HepG2 (cell line): Measurements from ENCODE around the gene RIPOR3. TPM values are rescaled to one million over a fixed set of nuclear protein-coding genes. Genes with fewer than 3 reads are reported as not detected.

Source experiments
- ARHGAP35 ChIP-seq: sonication (generic); formaldehyde crosslinking; IDR thresholded peaks from 2 replicates; pipeline ENCODE4 v1.9.0; 2022; ENCODE audit warnings: mild to moderate bottlenecking, inconsistent platforms, moderate library complexity, missing genetic modification reagents, borderline replicate concordance
- FUBP1 ChIP-seq: sonication (generic); formaldehyde crosslinking; IDR thresholded peaks from 2 replicates; pipeline ENCODE4 v1.5.1; 2020; ENCODE audit warnings: missing genetic modification reagents, mild to moderate bottlenecking, borderline replicate concordance
- HDAC2 ChIP-seq: sonication (generic); formaldehyde crosslinking; IDR thresholded peaks from 2 replicates; pipeline ENCODE4 v1.4.0; 2020; ENCODE audit warnings: missing genetic modification reagents
- HOMEZ ChIP-seq: IDR thresholded peaks from 2 replicates; pipeline ENCODE4 v1.6.1; 2016; ENCODE audit warnings: low read depth
- HOXA5 ChIP-seq: sonication (generic); formaldehyde crosslinking; IDR thresholded peaks from 2 replicates; pipeline ENCODE4 v1.4.0; 2020; ENCODE audit warnings: missing genetic modification reagents
- NFYC ChIP-seq: IDR thresholded peaks from 2 replicates; pipeline ENCODE4 v1.6.1; 2016; ENCODE audit warnings: missing genetic modification reagents, missing compliant biosample characterization
- RBM22 ChIP-seq: fragments of 200-400 bp; formaldehyde crosslinking; optimal IDR thresholded peaks from 2 replicates; pipeline ENCODE3; 2017; ENCODE audit warnings: mild to moderate bottlenecking, low read length, moderate library complexity
- RNF219 ChIP-seq: sonication (generic); formaldehyde crosslinking; IDR thresholded peaks from 2 replicates; pipeline ENCODE4 v1.5.0; 2020; ENCODE audit warnings: mild to moderate bottlenecking, missing genetic modification reagents
- RXRB ChIP-seq: IDR thresholded peaks from 2 replicates; pipeline ENCODE4 v1.6.1; 2016; ENCODE audit warnings: borderline replicate concordance, missing genetic modification reagents, missing compliant biosample characterization
- ZBTB44 ChIP-seq: sonication (generic); formaldehyde crosslinking; IDR thresholded peaks from 2 replicates; pipeline ENCODE4 v1.4.0; 2020; ENCODE audit warnings: missing genetic modification reagents
- ZNF121 ChIP-seq: sonication (generic); formaldehyde crosslinking; IDR thresholded peaks from 2 replicates; pipeline ENCODE4 v1.5.0; 2020; ENCODE audit warnings: mild to moderate bottlenecking, missing genetic modification reagents
- ZNF281 ChIP-seq: sonication (generic); formaldehyde crosslinking; IDR thresholded peaks from 2 replicates; pipeline ENCODE4 v1.4.0; 2020; ENCODE audit warnings: missing genetic modification reagents, borderline replicate concordance
- ZNF30 ChIP-seq: sonication (generic); formaldehyde crosslinking; IDR thresholded peaks from 2 replicates; pipeline ENCODE4 v1.5.0; 2020; ENCODE audit warnings: mild to moderate bottlenecking, missing genetic modification reagents
- ZNF605 ChIP-seq: sonication (generic); formaldehyde crosslinking; IDR thresholded peaks from 2 replicates; pipeline ENCODE4 v1.8.0; 2022; ENCODE audit warnings: mild to moderate bottlenecking, missing genetic modification reagents
- ZNF703 ChIP-seq: sonication (generic); formaldehyde crosslinking; IDR thresholded peaks from 2 replicates; pipeline ENCODE4 v1.5.1; 2020; ENCODE audit warnings: missing genetic modification reagents, mild to moderate bottlenecking, moderate library complexity, borderline replicate concordance
- ZNF761 ChIP-seq: sonication (generic); formaldehyde crosslinking; conservative IDR thresholded peaks from 2 replicates; pipeline ENCODE4 v1.4.0; 2020; ENCODE audit warnings: mild to moderate bottlenecking, missing genetic modification reagents
- ZNF839 ChIP-seq: sonication (generic); formaldehyde crosslinking; IDR thresholded peaks from 2 replicates; pipeline ENCODE4 v1.4.0; 2020; ENCODE audit warnings: missing genetic modification reagents, mild to moderate bottlenecking, borderline replicate concordance
- ZSCAN31 ChIP-seq: sonication (generic); formaldehyde crosslinking; IDR thresholded peaks from 2 replicates; pipeline ENCODE4 v1.5.0; 2020; ENCODE audit warnings: low read depth, mild to moderate bottlenecking, missing genetic modification reagents
- polyA plus RNA-seq, 8 experiments: library from polyadenylated mRNA; depleted of rRNA in 3 of 8; stranded (reverse) in 7 of 8; unstranded in 1 of 8; fragments of >200 nt; fragmentation: Illumina TruSeq in 4 of 8; extraction: Trizol in 4 of 8; gene quantifications; 2 replicates each; pipeline versions ENCODE4 v1.2.1 to v1.2.3, GENCODE V29; 2011 to 2016; ENCODE audit warnings: low read depth in 4 of 8, missing spikeins in 1 of 8, mixed read lengths in 1 of 8; ENCODE audit not compliant: insufficient read depth in 1 of 8
- total RNA-seq, 5 experiments: library from RNA; depleted of rRNA; stranded (reverse); fragments of >200 nt; fragmentation: Illumina TruSeq; extraction: Trizol; gene quantifications; 2 replicates each; pipeline ENCODE4 v1.2.3, GENCODE V29; 2016; ENCODE audit warnings: low read depth in 1 of 5

The RIPOR3 gene
- total and polyA plus RNA-seq, 2 of the 13 experiments (the other 11 are each of a cell fraction or from before 2014, with no cell fraction given), result 0.18 TPM; not detected in 1

- no peak for TF ChIP-seq ZNF839 (CRISPR knock-in tag)
- TF ChIP-seq HOMEZ, result 0 out of 2 replicates have a peak, but pooled peaks have one; percentile 19
- TF ChIP-seq ZNF605 (CRISPR knock-in tag), result no peak
- no peak for TF ChIP-seq RNF219 (CRISPR knock-in tag)
- 0 out of 2 replicates have a peak, but pooled peaks have one; percentile 6 for TF ChIP-seq HOXA5 (CRISPR knock-in tag)
- no peak for TF ChIP-seq ARHGAP35 (CRISPR knock-in tag)
- TF ChIP-seq HDAC2, result peak; percentile 35; the same call in 1 of the 2 replicates
- TF ChIP-seq ZNF281 (CRISPR knock-in tag), result no peak
- 0 out of 2 replicates have a peak, but pooled peaks have one; percentile 62 for TF ChIP-seq RXRB
- TF ChIP-seq NFYC (CRISPR knock-in tag), result no peak
- 0 out of 2 replicates have a peak, but pooled peaks have one; percentile 14 for TF ChIP-seq ZNF121 (CRISPR knock-in tag)
- TF ChIP-seq ZSCAN31 (CRISPR knock-in tag), result no peak
- TF ChIP-seq ZNF761 (CRISPR knock-in tag), result no peak
- no peak for TF ChIP-seq ZNF703 (CRISPR knock-in tag)
- TF ChIP-seq RBM22, result no peak
- no peak for TF ChIP-seq ZBTB44 (CRISPR knock-in tag)
- no peak for TF ChIP-seq ZNF30 (CRISPR knock-in tag)
- no peak for TF ChIP-seq FUBP1 (CRISPR knock-in tag)
These were observed 128.0 kb downstream of the RIPOR3 start (continued) for GRCh38 chr20:50563133-50563944.
